Iris pigment epithelial cell (primary cell): ENCODE measurements around the gene AIFM3.
A peak's percentile ranks its signal among the peaks of the same experiment; 100 is the strongest.

ENCODE experiments used
- DNase-seq: peaks from one replicate; pipeline ENCODE4 v3.0.0-alpha.2; 2011; ENCODE audit warnings: low read depth

AIFM3 gene

DNA sequence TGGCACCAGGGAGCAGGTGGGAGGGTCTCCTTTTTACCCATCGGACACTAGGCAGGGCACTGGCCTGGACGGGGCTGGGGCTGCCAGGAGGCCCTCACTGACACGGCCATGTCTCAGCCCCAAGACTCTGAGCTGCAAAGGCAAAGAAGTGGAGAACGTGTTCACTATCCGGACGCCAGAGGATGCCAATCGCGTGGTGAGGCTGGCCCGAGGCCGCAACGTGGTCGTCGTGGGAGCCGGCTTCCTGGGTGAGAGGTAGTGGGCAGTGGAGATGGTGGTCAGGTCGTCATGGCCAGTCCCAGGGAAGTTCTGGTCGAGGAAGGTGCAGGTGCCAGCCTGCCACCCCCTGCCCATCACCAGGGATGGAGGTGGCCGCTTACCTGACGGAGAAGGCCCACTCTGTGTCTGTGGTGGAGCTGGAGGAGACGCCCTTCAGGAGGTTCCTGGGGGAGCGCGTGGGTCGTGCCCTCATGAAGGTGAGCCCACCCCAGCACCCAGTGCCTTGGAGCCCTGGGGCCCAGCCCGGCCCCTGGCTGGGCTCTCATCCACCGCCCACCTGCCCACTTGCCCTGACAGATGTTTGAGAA lies 9.3 kb downstream of the AIFM3 start:
- DNase-seq = no peak

DNA sequence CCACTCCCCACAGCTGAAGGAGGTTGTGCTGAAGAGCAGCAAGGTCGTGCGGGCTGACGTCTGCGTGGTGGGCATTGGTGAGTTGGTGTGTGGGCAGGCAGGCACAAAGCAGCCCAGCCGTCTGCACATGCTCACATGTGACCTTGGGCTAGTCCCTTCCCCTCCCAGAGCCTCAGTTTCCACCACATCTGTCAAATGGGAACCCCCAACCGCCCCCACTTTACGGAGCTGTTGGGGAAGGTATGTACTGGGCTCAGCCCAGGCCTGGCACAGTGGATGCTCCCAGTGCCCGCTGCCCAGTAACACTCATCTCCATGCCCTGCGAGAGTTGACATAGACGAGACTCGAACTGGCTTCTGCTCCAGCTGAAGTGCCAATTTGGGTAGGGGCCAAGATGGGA lies 10.0 kb downstream of the AIFM3 start:
- no peak for DNase-seq

DNA sequence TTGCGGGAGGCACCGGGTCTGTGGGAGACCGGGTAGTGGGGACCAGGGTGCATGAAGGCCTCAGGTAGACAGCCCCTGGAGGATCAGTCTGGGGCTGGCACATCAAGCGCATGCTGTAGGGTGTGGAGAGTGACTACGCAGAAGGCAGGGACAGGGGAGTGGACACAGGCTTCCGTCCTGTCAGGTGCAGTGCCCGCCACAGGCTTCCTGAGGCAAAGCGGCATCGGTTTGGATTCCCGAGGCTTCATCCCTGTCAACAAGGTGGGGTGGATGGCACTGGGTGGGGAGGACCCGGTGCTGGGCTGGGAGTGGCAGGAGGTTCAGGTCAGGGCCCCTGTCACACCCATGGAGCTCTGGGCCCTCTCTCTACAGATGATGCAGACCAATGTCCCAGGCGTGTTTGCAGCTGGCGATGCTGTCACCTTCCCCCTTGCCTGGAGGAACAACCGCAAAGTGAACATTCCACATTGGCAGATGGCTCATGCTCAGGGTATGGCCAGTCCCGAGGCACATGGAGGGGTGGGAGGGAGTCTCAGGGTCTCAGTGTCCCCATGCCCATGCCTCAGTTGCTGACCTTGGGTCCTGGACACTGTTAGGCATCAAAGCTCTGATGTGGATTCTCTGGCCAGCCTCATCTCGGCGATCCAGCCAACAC lies 10.6 kb downstream of the AIFM3 start:
- no peak for DNase-seq

DNA sequence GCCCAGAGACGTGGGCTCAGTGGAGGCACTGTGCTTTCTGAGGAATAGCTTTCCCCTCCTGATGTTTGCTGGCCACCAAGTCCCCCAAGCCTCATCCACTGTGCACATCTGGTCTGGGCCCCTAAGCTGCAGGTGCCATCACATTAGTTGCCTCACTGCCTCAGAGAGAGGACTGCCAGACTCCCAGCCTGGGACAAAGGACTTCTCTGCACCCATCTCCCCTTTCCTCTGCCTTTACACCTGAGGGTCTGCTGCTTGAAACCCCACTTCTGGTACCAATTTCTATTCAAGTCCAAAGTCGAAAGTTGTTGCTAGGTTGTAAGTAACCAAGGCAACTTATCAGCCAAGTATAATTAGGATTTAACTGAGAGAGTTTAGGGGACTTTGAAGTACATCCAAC lies 11.4 kb downstream of the AIFM3 start:
- no peak for DNase-seq

DNA sequence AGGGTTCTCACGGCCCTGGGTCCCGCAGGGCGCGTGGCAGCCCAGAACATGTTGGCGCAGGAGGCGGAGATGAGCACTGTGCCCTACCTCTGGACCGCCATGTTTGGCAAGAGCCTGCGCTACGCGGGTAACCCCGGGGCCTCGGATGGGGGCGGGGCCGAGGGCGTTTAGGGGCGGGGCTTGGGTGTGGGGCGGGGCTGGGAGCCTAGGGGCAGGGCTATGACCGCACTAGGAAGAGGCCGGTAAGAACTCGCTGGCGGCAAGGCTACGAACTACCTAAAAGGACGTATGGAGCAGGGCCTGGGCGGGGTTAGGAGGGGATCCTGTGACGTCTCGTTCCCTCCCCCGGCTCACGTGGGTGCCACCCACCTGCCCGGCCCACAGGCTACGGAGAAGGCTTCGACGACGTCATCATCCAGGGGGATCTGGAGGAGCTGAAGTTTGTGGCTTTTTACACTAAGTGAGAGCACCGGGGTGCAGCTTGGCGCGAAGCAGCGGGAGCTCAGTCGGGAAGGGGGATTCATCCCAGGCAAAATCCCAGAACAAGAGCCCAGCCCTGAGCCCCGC lies 12.3 kb downstream of the AIFM3 start:
- DNase-seq = peak; percentile 92

DNA sequence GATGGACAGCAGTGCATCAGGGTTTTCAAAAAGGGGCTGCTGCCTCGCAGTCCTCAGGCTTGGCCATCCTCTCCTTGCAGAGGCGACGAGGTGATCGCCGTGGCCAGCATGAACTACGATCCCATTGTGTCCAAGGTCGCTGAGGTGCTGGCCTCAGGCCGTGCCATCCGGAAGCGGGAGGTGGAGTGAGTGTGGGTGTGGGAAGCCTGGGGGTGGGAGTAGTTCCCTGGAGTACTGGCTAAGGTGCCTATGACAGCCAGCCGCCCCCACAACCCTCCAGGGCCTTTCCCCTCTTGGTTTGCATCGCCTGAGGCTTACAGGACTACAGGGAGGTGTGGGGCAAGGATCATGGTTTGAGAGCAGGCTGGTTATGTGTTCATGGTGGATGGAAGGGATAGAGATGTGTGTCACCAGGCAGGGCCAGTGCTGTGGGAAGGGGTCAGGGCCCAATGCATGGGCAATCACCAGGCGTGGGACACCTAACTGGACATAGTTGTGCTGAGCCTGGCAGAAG lies 12.9 kb downstream of the AIFM3 start:
- DNase-seq = no peak

DNA sequence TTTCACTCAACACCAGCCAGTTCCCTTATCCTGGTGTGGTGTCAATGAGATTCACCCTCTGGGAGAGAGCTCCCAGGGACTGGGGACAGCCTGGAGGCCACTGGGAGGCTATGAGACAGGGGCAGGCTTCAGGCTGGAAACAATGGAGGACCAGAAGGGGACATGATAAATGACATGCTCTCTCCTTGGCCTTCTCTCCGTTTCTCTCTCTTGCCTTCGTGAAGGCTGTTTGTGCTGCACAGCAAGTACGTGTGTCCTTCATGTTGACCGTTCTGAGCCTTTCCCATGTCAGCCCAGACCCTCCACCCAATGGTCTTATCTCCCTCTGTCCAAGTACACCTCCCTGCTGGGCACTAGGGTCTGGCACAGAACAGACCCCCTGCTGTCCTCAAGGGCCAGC lies 13.5 kb downstream of the AIFM3 start:
- DNase-seq = no peak

DNA sequence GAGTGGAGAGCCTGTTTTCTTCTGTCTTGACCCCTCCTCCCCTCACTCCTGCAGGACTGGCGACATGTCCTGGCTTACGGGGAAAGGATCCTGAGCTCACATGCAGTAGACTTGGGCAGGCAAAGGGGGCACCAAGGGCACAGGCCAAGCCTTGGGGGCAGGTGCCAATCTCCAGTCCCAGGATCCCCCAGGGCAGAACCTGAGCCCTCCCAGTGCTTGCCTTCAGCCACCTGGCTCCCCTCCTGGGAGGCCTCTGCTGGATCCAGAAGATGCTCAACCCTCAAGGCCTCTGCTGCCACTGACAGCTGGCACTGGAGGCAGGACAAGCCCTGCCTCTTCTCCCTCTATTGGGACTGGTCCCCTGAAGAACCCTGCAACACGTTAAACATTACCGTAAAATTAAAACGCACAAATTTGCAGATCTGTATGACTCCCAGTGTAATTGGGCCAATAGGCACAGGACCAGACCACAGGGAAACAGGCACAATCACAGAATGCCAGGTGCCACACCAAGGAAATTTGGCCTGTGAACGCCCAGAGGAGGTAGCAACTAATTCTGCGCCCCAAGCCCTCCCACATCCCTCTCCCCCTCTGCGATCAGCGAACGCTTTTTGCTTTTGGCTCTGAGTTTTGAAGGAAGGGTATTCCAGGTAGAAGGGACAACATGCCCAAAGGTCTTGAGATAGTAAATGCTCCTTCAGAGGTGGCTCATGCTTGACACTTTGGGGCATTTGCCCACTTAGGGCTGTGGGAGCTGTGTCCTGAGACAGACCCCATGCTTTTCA lies 14.1 kb downstream of the AIFM3 start:
- DNase-seq = no peak

DNA sequence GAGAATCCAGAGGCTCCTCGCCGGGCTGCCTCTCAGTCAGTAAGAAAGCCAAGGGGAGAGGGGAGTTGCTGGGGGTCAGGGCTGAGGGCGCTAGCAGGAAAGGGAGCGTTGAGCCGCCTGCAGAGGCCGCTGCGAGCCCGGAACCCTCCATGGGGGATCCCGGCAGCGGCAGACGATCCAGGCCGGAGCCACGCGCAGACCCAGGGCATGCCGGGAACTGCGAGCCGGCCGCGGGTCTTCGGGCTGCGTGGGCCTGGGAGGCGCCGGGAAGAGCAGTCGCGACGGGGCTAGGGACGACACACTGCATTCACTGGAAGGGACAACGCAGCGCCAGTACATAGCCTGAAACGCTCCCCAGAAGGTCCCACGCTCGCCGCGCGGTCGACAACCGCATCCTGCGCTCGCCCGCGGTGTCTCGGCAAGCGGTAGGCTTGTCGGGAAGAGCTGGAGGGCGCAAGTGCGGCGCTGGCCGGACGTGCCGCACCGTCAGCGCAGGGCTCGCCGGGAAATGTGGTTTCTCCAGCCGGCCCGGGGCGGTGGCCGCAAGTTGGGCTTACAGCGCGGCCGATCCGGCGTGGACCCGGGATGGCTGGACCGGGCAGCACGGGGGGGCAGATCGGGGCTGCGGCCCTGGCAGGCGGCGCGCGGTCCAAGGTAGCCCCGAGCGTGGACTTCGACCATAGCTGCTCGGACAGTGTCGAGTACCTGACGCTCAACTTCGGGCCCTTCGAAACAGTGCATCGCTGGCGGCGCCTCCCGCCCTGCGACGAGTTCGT lies 14.9 kb downstream of the AIFM3 start, which contains the start of gene LZTR1:
LZTR1 (plus strand) TSS at position 511 of the 776 bp plus-strand sequence; CDS start at position 586, 75 bp downstream.
- DNase-seq = peak; percentile 93

DNA sequence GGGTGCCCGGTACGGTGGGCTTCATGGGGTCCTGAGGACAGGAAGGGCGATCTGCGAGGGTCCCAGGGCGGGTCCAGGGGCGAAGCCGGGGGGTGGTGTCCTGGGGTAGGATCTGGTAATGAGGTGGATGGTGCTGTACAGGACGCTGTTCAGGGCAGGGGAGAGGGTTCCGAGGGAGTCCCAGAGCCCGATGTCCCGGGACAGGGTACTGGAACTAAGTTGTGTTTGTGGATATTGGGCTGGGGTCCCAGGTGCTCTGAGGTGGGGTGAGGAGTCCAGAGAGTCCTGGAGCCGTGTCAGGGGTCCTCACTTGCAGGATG lies 15.5 kb downstream of the AIFM3 start:
- no peak for DNase-seq

DNA sequence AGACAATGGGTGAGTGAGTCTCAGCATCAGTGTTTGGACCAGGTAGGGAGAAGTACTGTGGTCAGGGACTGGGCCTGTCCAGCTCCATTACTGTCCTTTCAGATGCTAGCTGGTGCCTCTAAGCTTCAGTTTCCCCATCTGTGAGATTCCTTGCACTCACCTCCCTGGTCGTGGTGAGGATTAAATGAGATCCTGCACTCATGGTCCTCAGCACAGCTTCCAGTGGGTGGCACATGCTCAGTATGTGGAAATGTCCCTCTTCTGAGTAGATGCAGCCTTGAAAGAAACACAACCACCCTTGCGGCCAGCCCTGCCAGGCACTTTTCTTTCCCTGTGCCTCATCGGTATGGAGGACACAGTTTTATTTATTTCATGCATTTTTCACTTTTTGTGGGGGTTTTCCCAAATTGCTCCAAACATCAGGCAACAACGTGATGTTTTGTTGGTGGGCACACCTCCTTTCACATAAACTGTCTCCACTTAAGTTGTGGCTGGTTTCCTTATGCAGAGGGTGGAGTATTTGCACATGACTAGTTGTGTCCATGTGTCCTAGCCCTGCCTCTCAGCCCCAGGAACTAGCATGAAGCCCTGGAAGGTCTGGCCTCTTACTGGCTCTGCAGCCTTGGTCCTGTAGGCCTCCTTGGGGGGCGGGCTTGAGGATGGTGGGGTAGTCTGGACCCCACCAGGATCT lies 16.2 kb downstream of the AIFM3 start:
- no peak for DNase-seq

DNA sequence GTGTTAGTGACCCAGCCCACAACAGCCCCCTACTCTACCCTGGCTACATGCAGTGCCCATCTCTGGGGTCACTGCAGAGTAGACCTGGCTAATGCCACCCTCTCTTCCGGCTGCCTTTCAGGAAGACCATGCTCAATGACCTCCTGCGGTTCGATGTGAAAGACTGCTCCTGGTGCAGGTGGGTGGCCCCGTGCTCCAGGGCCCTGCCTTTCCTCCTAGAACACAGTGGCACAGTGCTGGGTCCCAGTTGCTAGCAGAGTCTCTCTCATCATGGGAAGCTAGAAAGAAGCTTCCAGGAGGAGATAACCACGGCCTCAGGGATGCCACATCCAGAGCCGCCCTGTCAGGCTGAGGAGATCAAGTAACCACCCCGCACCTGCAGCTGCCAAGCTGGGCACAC lies 18.7 kb downstream of the AIFM3 start:
- no peak for DNase-seq

DNA sequence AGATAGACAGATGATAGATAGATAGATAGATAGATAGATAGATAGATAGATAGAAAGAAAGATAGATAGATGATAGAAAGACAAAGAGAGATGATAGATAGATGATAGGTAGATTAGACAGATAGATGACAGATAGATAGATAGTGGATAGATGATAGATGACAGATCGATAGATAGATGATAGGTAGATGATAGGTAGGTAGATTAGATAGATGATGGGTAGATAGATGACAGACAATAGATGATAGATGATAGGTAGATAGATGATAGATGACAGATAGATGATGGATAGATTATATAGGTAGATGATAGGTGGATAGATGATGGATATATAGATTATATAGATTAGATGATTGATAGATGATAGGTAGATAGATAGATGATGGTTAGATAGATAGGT lies 19.3 kb downstream of the AIFM3 start:
- no peak for DNase-seq

DNA sequence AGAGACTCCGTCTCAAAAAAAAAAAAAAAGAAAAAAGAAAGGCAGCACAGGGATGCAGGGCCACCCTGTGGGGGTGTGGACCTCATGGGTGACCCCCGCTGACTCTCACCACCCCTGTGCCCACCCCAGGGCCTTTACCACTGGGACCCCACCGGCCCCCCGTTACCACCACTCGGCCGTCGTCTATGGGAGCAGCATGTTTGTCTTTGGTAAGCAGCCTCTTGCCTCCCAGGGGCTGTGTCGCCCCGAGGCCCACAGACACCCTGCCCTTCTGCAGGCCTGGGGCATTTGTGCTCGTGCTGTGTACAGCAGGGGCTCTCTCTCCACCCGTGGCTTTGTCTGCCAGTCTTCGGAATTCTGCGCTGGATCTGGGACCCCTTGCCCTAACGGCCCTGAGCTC lies 20.3 kb downstream of the AIFM3 start:
- DNase-seq = no peak

DNA sequence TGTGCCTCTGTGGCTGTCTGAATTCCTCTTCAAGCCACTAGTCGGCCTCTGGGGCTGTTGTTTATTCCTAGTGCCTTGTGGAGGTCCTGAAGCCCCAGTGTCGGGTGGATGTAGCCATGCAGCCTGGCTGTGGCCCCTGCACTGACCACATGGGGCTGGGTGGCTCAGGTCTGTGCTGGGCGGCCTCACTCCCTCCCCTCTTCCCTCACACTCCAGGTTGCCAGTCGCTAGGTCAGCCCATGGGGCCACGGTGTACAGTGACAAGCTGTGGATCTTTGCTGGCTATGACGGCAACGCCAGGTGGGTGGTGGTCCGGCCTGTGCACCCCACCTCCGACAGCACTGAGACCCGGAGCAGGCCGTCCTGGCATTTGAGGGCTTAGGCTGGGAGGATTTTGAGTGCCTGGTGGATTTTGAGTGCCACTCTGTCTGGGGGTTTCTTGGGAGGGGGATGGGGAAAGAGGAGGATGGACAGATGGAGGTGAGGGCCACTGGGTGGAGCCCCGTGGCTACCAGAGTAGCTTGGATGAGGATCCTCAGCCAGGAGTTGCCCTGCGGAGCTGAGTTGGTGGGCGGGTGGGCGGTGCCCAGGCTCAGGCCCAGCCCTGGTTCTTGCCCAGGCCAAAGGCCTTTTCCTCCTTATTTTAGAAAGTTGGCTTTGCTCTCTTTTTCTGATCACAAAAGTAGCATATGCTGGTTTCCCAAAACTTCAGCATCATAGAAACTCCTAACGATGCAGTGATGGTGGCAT lies 21.7 kb downstream of the AIFM3 start:
- DNase-seq = no peak

DNA sequence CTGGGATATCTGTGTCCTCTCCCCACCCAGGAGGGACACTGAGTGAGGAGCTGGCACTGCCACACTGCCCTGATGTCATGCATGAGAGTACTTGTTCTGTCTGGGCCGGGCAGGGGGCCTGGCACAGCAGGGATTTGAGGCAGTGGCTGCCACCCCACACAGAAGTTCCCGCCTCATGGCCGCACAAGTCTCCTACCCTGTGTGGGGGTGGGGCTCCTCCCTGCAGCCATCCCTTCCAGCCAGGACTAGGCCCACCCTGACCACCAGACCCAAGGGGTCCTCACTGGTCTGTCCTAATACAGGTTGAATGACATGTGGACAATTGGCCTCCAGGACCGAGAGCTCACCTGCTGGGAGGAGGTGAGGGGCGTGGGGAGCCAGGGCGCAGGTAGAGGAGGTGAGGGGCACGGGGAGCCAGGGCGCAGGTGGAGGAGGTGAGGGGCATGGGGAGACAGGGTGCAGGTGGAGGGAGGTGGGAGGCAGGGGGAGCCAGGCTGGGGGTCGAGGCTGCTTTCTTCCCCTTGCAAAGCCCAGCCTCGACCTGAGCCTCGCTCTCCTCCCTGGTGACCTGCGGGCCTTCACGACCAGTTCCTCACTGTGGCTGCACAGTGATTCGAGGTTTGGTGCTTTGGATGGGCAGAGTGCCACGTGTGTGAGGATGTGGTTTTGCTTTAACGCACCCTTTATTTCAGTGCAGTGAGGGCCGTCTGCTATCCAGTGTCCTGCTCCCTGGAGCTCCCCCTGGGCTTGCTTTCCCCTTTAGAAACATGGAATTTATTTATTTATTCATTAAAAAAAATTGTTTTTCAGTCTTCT lies 22.5 kb downstream of the AIFM3 start:
- peak; percentile 44 for DNase-seq

DNA sequence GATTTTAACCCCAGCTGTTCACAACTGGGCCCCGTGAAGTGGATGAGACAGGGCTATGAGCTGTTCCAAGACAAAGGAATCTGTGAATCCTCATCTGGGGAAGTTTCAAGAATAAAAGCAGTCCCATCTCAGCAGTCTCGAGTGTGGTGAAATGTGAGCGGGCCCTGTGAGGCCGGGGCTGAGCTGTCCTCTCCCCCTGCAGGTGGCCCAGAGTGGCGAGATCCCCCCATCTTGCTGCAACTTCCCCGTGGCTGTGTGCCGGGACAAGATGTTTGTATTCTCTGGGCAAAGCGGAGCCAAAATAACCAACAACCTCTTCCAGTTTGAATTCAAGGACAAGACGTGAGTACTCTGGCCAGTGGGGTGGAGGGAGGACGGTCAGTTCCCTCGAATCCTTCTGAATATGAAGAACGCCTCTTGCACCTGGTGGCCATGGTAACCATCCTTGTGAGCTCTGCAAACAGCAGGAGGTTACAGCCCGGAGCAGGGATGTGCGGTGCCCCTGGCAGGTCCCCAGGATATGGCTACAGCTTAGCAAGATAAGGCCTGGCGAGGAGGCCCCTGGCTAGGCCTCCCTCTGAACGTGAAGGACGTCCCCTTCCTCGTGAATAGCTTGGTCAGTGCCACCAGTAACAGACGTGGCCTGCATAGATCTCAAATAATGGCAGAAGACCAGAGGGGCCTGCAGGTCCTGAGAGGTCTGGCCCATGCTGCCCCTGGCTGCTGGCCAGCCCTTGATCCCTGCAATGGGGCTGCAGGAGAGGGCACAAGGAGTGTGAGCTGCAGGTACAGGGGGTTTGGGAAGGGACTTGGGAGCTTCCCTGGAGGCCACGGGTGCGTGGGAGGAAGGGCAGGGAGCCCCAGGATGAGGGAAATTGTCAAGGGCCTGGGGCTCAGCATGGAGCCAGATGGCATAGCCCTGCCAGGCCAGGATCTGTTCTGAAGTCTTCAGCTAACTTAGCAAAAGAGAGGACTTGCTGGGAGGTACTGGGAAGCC lies 23.4 kb downstream of the AIFM3 start:
- no peak for DNase-seq

DNA sequence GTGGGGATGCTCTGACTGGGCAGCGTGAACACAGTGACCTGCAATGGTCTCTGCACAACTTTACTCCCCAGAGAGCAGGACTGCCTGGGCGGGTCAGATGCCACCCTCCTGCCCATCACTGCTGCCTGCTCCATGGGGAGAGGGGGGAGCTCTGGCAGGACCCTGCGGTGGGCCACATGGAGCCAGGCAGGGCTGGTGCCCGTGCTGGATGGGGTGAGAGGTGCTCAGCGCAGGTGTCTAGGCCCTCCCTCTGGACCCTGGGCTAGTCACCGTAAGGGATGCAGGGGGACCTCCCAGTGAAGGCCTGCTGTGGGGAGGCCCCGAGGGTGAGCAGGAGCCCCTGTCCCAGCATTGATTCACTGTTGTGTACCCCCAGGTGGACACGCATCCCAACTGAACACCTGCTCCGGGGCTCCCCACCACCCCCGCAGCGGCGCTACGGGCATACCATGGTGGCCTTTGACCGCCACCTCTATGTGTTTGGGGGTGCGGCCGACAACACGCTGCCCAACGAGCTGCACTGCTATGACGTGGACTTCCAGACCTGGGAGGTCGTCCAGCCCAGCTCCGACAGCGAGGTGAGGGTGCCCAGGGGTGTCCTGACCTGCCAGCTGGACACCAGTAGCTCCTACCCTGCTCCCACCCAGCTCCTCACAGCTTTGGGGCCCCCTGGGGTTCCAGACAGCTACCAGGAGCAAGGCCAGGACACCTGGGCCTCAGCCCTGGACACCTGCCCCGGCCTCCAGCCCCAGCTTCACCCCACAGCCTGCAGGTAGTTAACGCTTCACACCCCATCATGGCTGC lies 24.4 kb downstream of the AIFM3 start:
- no peak for DNase-seq
